Measurements from ENCODE around the gene AAR2. TPM values are rescaled to one million over a fixed set of nuclear protein-coding genes. Genes with fewer than 3 reads are reported as not detected.

AAR2 gene
- total RNA-seq, 1 donor from 2014 or later: 24.6 TPM

DNA sequence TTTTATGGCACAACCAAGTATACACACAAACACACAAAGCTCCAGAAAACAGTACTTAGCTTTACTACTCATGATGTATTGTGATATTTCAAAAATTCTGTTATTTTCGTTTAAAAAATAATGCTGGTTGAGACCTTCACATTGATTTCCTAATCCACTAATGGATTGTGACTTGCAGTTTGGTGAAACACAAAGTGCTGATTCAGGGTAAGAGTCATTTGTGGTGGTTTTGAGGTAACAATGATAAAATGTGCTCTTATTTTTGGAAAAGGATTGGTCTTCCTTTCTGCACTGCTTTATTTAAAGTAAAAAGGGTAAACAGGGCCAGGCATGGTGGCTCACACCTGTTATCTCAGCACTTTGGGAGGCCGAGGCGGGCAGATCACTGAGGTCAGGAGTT, 1.9 kb downstream of the AAR2 start:
- no peaks in the 10 kb centered on the region for H3K9me3 Mint-ChIP-seq (ENCODE audit: low read depth)
- TF ChIP-seq, protein P1, sequence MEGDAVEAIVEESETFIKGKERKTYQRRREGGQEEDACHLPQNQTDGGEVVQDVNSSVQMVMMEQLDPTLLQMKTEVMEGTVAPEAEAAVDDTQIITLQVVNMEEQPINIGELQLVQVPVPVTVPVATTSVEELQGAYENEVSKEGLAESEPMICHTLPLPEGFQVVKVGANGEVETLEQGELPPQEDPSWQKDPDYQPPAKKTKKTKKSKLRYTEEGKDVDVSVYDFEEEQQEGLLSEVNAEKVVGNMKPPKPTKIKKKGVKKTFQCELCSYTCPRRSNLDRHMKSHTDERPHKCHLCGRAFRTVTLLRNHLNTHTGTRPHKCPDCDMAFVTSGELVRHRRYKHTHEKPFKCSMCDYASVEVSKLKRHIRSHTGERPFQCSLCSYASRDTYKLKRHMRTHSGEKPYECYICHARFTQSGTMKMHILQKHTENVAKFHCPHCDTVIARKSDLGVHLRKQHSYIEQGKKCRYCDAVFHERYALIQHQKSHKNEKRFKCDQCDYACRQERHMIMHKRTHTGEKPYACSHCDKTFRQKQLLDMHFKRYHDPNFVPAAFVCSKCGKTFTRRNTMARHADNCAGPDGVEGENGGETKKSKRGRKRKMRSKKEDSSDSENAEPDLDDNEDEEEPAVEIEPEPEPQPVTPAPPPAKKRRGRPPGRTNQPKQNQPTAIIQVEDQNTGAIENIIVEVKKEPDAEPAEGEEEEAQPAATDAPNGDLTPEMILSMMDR (IDR thresholded peaks at IDR 0.05): no peak
- no peak overlapping the region for H3K27ac Mint-ChIP-seq (ENCODE audit: unreplicated experiment)
- no peak for DNase-seq (ENCODE audit: low spot score)
- peaks cover 29% of the 10 kb centered on the region for H3K4me1 Mint-ChIP-seq (ENCODE audit: low read depth)
- H3K36me3 Mint-ChIP-seq (ENCODE audit: low read depth): peaks cover 2% of the 10 kb centered on the region
- H3K27me3 Mint-ChIP-seq (ENCODE audit: low read depth): no peaks in the 10 kb centered on the region
- H3K4me3 Mint-ChIP-seq (ENCODE audit: unreplicated experiment): no peak overlapping the region

DNA sequence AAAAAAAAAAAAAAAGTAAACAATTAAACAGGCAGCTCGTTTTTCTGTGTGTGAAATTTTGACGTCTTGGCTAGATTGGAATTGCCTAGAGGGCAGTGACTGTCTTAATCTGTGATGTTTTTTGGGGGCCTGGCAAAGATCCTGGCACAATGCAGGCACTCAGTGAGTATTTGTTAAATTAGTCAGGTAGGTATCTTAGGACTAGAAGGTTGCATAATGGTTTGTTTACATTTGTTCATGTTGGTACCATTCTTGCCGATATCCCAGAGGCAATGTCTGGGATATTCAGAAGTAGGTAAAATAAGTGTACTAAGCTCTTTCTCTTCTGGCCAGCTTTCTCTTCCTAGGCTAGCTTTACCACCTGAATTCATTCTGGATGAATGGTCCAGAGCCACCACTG, 2.5 kb downstream of the AAR2 start:
- H3K9me3 Mint-ChIP-seq (ENCODE audit: low read depth): no peaks in the 10 kb centered on the region
- no peak overlapping the region for H3K27ac Mint-ChIP-seq (ENCODE audit: unreplicated experiment)
- no peak overlapping the region for H3K4me3 Mint-ChIP-seq (ENCODE audit: unreplicated experiment)
- no peaks in the 10 kb centered on the region for H3K27me3 Mint-ChIP-seq (ENCODE audit: low read depth)
- peaks cover 2% of the 10 kb centered on the region for H3K36me3 Mint-ChIP-seq (ENCODE audit: low read depth)
- peaks cover 29% of the 10 kb centered on the region for H3K4me1 Mint-ChIP-seq (ENCODE audit: low read depth)
- TF ChIP-seq, protein P1 (IDR thresholded peaks at IDR 0.05): no peak
- no peak for DNase-seq (ENCODE audit: low spot score)

DNA sequence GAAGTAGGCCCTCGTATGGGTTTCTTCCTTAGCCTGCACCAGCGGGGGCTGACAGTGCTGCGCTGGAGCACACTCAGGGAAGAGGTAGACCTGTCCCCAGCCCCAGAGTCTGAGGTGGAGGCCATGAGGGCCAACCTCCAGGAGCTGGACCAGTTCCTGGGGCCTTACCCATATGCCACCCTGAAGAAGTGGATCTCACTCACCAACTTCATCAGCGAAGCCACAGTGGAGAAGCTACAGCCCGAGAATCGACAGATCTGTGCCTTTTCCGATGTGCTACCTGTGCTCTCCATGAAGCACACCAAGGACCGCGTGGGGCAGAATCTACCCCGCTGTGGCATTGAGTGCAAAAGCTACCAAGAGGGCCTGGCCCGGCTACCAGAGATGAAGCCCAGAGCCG, 3.8 kb downstream of the AAR2 start:
- Mint-ChIP-seq H3K27me3 (ENCODE audit: low read depth) (no peaks in the 10 kb centered on the region), H3K4me3 (ENCODE audit: unreplicated experiment) (no peak overlapping the region), H3K27ac (ENCODE audit: unreplicated experiment) (no peak overlapping the region), H3K9me3 (ENCODE audit: low read depth) (no peaks in the 10 kb centered on the region), H3K36me3 (ENCODE audit: low read depth) (peaks cover 6% of the 10 kb centered on the region), H3K4me1 (ENCODE audit: low read depth) (peaks cover 29% of the 10 kb centered on the region)
- TF ChIP-seq, protein P1 (IDR thresholded peaks at IDR 0.05): no peak
- DNase-seq (ENCODE audit: low spot score): no peak

DNA sequence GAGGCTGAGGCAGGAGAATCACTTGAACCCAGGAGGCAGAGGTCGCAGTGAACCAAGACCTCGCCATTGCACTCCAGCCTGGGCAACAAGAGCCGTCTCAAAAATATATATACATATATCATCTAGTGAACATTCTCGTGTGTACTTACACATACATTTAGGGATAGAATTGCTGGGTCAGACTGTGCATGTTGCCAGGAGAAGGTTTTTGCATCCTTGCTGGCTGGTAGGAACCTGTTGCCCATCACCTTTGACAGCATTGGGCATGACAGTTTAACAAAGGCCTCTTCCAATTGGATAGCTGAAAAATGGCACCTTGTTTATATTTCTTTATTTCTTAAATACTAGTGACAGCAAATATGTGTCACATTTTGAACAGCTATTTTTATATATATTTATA, 5.4 kb downstream of the AAR2 start:
- Mint-ChIP-seq H3K27ac (ENCODE audit: unreplicated experiment) (no peak overlapping the region), H3K9me3 (ENCODE audit: low read depth) (no peaks in the 10 kb centered on the region), H3K36me3 (ENCODE audit: low read depth) (peaks cover 9% of the 10 kb centered on the region), H3K27me3 (ENCODE audit: low read depth) (no peaks in the 10 kb centered on the region), H3K4me1 (ENCODE audit: low read depth) (peaks cover 23% of the 10 kb centered on the region), H3K4me3 (ENCODE audit: unreplicated experiment) (no peak overlapping the region)
- no peak for DNase-seq (ENCODE audit: low spot score)
- TF ChIP-seq, protein P1 (IDR thresholded peaks at IDR 0.05): no peak

DNA sequence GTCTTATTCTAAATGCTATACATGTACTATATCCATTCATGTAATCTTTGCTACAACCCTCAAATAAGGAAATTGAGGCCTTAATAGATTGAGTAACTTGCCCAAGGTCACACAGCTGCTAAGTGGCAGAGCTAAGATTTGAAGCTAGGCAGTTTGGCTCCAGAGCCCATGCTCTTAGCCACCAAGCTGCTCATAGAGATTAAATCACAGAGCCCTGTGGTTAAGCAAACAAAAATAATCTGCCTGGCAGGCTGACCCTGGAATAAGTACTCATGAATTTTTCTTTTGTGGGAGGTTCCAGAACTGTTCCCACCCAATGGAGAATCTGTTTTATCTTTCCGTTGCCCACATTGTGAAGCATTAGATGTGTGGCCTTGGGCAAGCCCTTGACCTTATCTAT, 7.4 kb downstream of the AAR2 start:
- no peak overlapping the region for H3K27ac Mint-ChIP-seq (ENCODE audit: unreplicated experiment)
- H3K4me3 Mint-ChIP-seq (ENCODE audit: unreplicated experiment): no peak overlapping the region
- H3K27me3 Mint-ChIP-seq (ENCODE audit: low read depth): no peaks in the 10 kb centered on the region
- H3K36me3 Mint-ChIP-seq (ENCODE audit: low read depth): peaks cover 19% of the 10 kb centered on the region
- DNase-seq (ENCODE audit: low spot score): no peak
- TF ChIP-seq, protein P1 (IDR thresholded peaks at IDR 0.05): no peak
- no peaks in the 10 kb centered on the region for H3K9me3 Mint-ChIP-seq (ENCODE audit: low read depth)
- H3K4me1 Mint-ChIP-seq (ENCODE audit: low read depth): peaks cover 6% of the 10 kb centered on the region

Data from chondrocyte (in vitro differentiated cells).